22Rv1 (cell line): Measurements from ENCODE around the gene TMC7.

Experiments used
- ZFX ChIP-seq: fragments of 450-650 bp; IDR thresholded peaks from 2 replicates; pipeline ENCODE4 v1.6.1; 2017; ENCODE audit warnings: antibody characterized with exemption, borderline replicate concordance
- TF ChIP-seq, protein P1 (sequence below): fragments of 450-650 bp; IDR thresholded peaks from 2 replicates; pipeline ENCODE4 v1.5.1; 2017; ENCODE audit warnings: mild to moderate bottlenecking

DNA sequence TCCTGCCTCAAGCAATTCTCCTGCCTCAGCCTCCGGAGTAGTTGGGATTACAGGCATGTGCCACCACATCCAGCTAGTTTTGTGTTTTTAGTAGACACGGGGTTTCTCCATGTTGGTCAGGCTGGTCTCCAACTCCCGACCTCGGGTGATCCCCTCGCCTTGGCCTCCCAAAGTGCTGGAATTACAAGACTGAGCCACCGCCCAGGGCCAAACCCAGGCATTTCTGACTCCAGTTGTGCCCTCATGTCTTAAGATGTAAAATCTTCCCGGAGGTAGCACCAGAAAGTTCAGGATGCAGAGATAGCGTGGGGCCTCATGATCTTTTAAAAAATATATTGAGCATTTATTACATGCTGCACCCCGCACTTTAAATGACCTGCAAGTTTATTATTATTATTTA lies 44.7 kb upstream of the TMC7 start:
- TF ChIP-seq, protein P1, sequence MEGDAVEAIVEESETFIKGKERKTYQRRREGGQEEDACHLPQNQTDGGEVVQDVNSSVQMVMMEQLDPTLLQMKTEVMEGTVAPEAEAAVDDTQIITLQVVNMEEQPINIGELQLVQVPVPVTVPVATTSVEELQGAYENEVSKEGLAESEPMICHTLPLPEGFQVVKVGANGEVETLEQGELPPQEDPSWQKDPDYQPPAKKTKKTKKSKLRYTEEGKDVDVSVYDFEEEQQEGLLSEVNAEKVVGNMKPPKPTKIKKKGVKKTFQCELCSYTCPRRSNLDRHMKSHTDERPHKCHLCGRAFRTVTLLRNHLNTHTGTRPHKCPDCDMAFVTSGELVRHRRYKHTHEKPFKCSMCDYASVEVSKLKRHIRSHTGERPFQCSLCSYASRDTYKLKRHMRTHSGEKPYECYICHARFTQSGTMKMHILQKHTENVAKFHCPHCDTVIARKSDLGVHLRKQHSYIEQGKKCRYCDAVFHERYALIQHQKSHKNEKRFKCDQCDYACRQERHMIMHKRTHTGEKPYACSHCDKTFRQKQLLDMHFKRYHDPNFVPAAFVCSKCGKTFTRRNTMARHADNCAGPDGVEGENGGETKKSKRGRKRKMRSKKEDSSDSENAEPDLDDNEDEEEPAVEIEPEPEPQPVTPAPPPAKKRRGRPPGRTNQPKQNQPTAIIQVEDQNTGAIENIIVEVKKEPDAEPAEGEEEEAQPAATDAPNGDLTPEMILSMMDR, result no peak
- TF ChIP-seq ZFX, result no peak
